NCI-H2107 (cell line): ENCODE results near the gene PLEKHG3.

Source experiments
- DNase-seq: peaks from one replicate; lab custom pipeline; 2025; lab: John Stamatoyannopoulos, UW

The PLEKHG3 gene

GRCh38 chr14:64747327-64747726 lies 43.1 kb downstream of the PLEKHG3 start:
- DNase-seq, result no peak

GRCh38 chr14:64748521-64748920 lies 44.3 kb downstream of the PLEKHG3 start:
- DNase-seq, result no peak

- DNase-seq, result no peak
These were observed 44.9 kb downstream of the PLEKHG3 start for GRCh38 chr14:64748995-64749714.

- DNase-seq, result no peak
These were observed 48.7 kb downstream of the PLEKHG3 start for GRCh38 chr14:64752909-64753308.

- no peak for DNase-seq
These were observed 49.1 kb downstream of the PLEKHG3 start for GRCh38 chr14:64753374-64753773.

GRCh38 chr14:64753999-64754398 lies 49.8 kb downstream of the PLEKHG3 start:
- no peak for DNase-seq

GRCh38 chr14:64754685-64755084 lies 50.5 kb downstream of the PLEKHG3 start:
- no peak for DNase-seq

GRCh38 chr14:64755781-64756221 lies 51.6 kb downstream of the PLEKHG3 start:
- DNase-seq, result no peak

GRCh38 chr14:64756712-64757111 lies 52.5 kb downstream of the PLEKHG3 start:
- no peak for DNase-seq

- no peak for DNase-seq
These were observed 53.4 kb downstream of the PLEKHG3 start for GRCh38 chr14:64757601-64758000.

- DNase-seq, result no peak
These were observed 53.8 kb downstream of the PLEKHG3 start for GRCh38 chr14:64758025-64758521.

- no peak for DNase-seq
These were observed 54.7 kb downstream of the PLEKHG3 start for GRCh38 chr14:64758691-64759554.

GRCh38 chr14:64759555-64759938 lies 55.3 kb downstream of the PLEKHG3 start:
- no peak for DNase-seq

GRCh38 chr14:64760146-64760755 lies 56.0 kb downstream of the PLEKHG3 start:
- DNase-seq, result no peak

- DNase-seq, result no peak
These were observed 56.7 kb downstream of the PLEKHG3 start for GRCh38 chr14:64760916-64761315.

- no peak for DNase-seq
These were observed 57.3 kb downstream of the PLEKHG3 start for GRCh38 chr14:64761441-64762043.

GRCh38 chr14:64762044-64763034 lies 58.1 kb downstream of the PLEKHG3 start:
- peak; percentile 46 for DNase-seq

- no peak for DNase-seq
These were observed 59.0 kb downstream of the PLEKHG3 start for GRCh38 chr14:64763085-64763782.

GRCh38 chr14:64763801-64764621 lies 59.8 kb downstream of the PLEKHG3 start:
- no peak for DNase-seq
